GM19239 (cell line): Measurements from ENCODE around the gene SSR1.
A peak's percentile ranks its signal among the peaks of the same experiment; 100 is the strongest.

Source experiments
- DNase-seq: peaks from one replicate; pipeline ENCODE4 v3.0.0; 2011; ENCODE audit warnings: low spot score; ENCODE audit not compliant: insufficient read length
- FAIRE-seq: peaks from 2 replicates; lab custom pipeline; 2011; peaks lifted over from hg19 to GRCh38; lab: Jason Lieb, UNC

Gene SSR1

GRCh38 chr6:7224731-7225130 lies 88.3 kb downstream of the SSR1 start:
- FAIRE-seq (peak; percentile 23), DNase-seq (no peak)

DNA sequence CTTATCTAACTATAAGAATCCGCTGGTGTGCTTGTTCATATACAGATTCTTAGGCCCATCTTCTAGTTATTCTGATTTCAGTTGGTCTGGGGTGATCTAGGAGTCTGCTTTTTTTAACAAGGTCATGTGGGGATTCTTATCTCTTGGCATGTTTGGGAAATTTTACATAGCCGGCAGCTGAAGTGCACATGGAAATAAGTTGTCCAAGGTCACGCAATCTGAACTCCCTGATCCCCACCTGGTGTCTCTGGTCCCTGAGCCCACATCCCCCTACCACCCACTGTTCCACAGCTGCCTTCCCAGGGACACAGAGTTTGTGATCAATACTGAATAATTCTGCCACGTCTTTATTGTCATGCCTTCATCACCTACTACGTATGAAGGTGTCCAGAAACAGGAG lies 90.8 kb downstream of the SSR1 start:
- FAIRE-seq (no peak), DNase-seq (no peak)

- DNase-seq = no peak
Observed at GRCh38 chr6:7219310-7219709, 93.7 kb downstream of the SSR1 start.

DNA sequence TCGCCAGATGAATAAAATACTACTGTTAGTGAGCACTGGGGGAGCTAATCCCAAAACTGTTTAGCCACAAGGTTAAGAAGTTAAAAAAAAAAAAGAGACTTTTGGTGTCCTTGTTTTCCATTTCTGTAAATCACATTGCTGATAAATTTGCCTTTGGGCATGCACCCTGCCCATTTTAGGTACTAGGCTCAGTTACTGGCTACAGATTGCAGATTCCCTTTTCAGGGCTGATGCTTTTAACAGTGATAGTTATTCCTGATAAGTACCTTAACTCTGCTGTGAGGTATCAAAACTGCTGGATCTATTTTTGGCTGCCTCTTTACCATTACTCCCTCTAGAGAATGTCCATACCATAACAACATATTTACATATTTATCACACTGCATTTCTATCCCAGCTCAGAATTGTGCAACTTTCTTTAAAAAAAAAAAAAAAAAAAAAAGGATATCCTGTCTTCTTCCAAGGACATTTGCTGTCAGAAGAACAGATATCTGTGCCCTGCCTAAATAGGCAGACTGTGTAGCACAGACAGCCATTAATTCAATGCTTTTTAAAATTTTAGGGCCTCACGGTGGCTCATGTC lies 94.5 kb downstream of the SSR1 start:
- FAIRE-seq (no peak), DNase-seq (no peak)

More at GRCh38 chr6:7219310-7219709, 93.7 kb downstream of the SSR1 start:
- no peak for FAIRE-seq
